Mesothelial cell of epicardium (in vitro differentiated cells): Measurements from ENCODE around the gene MTERF2. TPM values are rescaled to one million over a fixed set of nuclear protein-coding genes. Genes with fewer than 3 reads are reported as not detected.
"Not testable (repeated sequence)": the region's sequence is repeated elsewhere in the genome, so short reads cannot be mapped to it uniquely, and the experiment has no call there.

Experiments
- DNase-seq, 2 experiments: peaks; one replicate each; pipeline ENCODE4 v3.0.0; 2021; ENCODE audit warnings: low spot score in 2 of 2; ENCODE audit not compliant: unreplicated experiment in 2 of 2
- H3K27ac Mint-ChIP-seq: 2 replicates; pipeline ENCODE4 v1.8.0; 2021; ENCODE audit warnings: mixed read lengths
- H3K27me3 Mint-ChIP-seq: 2 replicates; pipeline ENCODE4 v1.8.0; 2021; ENCODE audit warnings: low read depth, mixed read lengths
- H3K36me3 Mint-ChIP-seq: 2 replicates; pipeline ENCODE4 v1.8.0; 2021; ENCODE audit warnings: mixed read lengths
- H3K4me1 Mint-ChIP-seq: 2 replicates; pipeline ENCODE4 v1.8.0; 2021; ENCODE audit warnings: mixed read lengths
- H3K4me3 Mint-ChIP-seq: 2 replicates; pipeline ENCODE4 v1.8.0; 2021; ENCODE audit warnings: mild to moderate bottlenecking, moderate library complexity, mixed read lengths
- H3K9me3 Mint-ChIP-seq: 2 replicates; pipeline ENCODE4 v1.8.0; 2021; ENCODE audit warnings: mixed read lengths
- CTCF ChIP-seq: fragments of 200-600 bp; sonication (generic); IDR thresholded peaks from one replicate; pipeline ENCODE4 v1.5.0; 2021; ENCODE audit warnings: antibody characterized with exemption; ENCODE audit not compliant: unreplicated experiment
- total RNA-seq: library from RNA; stranded (reverse); gene quantifications from 3 replicates; pipeline ENCODE4 v1.2.1, GENCODE V29; 2021

Gene MTERF2
- total RNA-seq, 1 donor from 2014 or later: 24.5 TPM

- no peak overlapping the region for H3K27ac Mint-ChIP-seq
- H3K4me3 Mint-ChIP-seq: no peak overlapping the region
- no peaks in the 10 kb centered on the region for H3K27me3 Mint-ChIP-seq
- no peak for DNase-seq
- H3K36me3 Mint-ChIP-seq: peaks cover 14% of the 10 kb centered on the region
- no peak for TF ChIP-seq CTCF
- H3K9me3 Mint-ChIP-seq: peaks cover 4% of the 10 kb centered on the region
- peaks cover 5% of the 10 kb centered on the region for H3K4me1 Mint-ChIP-seq
Observed at GRCh38 chr12:107017042-107017441, 30.1 kb upstream of the MTERF2 start.

GRCh38 chr12:107014055-107014454, 27.1 kb upstream of the MTERF2 start:
- Mint-ChIP-seq H3K9me3 (peaks cover 13% of the 10 kb centered on the region), H3K4me1 (peaks cover 5% of the 10 kb centered on the region), H3K27me3 (no peaks in the 10 kb centered on the region), H3K27ac (no peak overlapping the region), H3K4me3 (no peak overlapping the region), H3K36me3 (peaks cover 19% of the 10 kb centered on the region)
- no peak for TF ChIP-seq CTCF
- DNase-seq: no peak

GRCh38 chr12:107012736-107013425, 25.9 kb upstream of the MTERF2 start:
- Mint-ChIP-seq H3K27ac (no peak overlapping the region), H3K36me3 (peaks cover 24% of the 10 kb centered on the region), H3K9me3 (peaks cover 17% of the 10 kb centered on the region), H3K4me1 (peaks cover 5% of the 10 kb centered on the region), H3K27me3 (no peaks in the 10 kb centered on the region), H3K4me3 (no peak overlapping the region)
- no peak for TF ChIP-seq CTCF
- no peak for DNase-seq

- H3K4me3 Mint-ChIP-seq: no peak overlapping the region
- peaks cover 22% of the 10 kb centered on the region for H3K36me3 Mint-ChIP-seq
- TF ChIP-seq CTCF: no peak
- H3K4me1 Mint-ChIP-seq: peaks cover 5% of the 10 kb centered on the region
- H3K27ac Mint-ChIP-seq: no peak overlapping the region
- DNase-seq: no peak
- H3K27me3 Mint-ChIP-seq: no peaks in the 10 kb centered on the region
- peaks cover 17% of the 10 kb centered on the region for H3K9me3 Mint-ChIP-seq
Observed at GRCh38 chr12:107011519-107011918, 24.6 kb upstream of the MTERF2 start.

- H3K4me3 Mint-ChIP-seq: no peak overlapping the region
- peaks cover 25% of the 10 kb centered on the region for H3K36me3 Mint-ChIP-seq
- H3K27ac Mint-ChIP-seq: no peak overlapping the region
- H3K4me1 Mint-ChIP-seq: peaks cover 3% of the 10 kb centered on the region
- no peak for DNase-seq
- H3K27me3 Mint-ChIP-seq: no peaks in the 10 kb centered on the region
- TF ChIP-seq CTCF: no peak
- H3K9me3 Mint-ChIP-seq: peaks cover 19% of the 10 kb centered on the region
Observed at GRCh38 chr12:107007411-107007810, 20.5 kb upstream of the MTERF2 start.

GRCh38 chr12:107002665-107003064, 15.7 kb upstream of the MTERF2 start:
- not testable (repeated sequence) for H3K27me3 Mint-ChIP-seq, DNase-seq, H3K4me3 Mint-ChIP-seq, H3K27ac Mint-ChIP-seq, H3K9me3 Mint-ChIP-seq, H3K4me1 Mint-ChIP-seq
- peaks cover 17% of the 10 kb centered on the region for H3K36me3 Mint-ChIP-seq
